ENCODE data around the gene ANXA6. TPM values are rescaled to one million over a fixed set of nuclear protein-coding genes. Genes with fewer than 3 reads are reported as not detected.
A peak's percentile ranks its signal among the peaks of the same experiment; 100 is the strongest.

The ANXA6 gene
- total RNA-seq, 1 donor from 2014 or later = 143 TPM

DNA sequence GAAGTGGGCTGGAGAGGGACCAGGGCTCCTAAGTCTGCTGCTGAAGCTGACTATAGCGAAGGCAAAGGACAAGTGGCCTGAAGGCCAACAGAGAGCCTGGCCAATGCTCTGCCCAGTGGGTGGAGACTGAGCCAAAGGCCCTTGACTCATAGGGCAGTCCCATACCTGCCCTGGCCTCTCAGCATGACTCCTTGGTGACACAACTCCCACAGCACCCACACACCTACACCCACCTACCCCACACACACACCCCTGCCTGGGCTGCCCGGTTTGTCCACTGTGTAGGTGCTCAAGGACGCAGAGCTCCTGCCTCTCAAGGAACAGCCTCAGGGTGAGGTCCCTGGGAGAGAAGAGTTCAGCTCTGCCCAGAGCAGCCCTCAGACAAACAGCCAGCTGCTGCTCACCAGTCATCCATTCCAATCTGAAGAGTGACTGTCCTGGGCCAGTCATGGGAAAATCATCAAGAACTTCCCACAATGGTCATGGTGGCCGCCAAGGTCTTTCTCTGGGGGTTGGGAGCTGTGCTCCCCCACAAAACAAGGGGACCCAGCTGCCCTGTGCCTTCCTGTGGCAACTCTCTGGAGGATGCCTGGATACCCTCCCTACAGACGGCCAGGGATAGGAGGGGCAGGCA lies 81.8 kb downstream of the ANXA6 start:
- H3K9me3 ChIP-seq = no peaks in the 10 kb centered on the region
- intact Hi-C loops (cut with DNase I) = no loop called here
- peak overlapping the region; percentile 52 for H3K27ac ChIP-seq
- peak; percentile 85 for DNase-seq
- no peak overlapping the region for H3K4me3 ChIP-seq
- H3K4me1 ChIP-seq = peaks cover 68% of the 10 kb centered on the region
- no peaks in the 10 kb centered on the region for H3K27me3 ChIP-seq
- ATAC-seq = peak; percentile 88
- H3K36me3 ChIP-seq = peaks cover 4% of the 10 kb centered on the region
- TF ChIP-seq, protein P1, sequence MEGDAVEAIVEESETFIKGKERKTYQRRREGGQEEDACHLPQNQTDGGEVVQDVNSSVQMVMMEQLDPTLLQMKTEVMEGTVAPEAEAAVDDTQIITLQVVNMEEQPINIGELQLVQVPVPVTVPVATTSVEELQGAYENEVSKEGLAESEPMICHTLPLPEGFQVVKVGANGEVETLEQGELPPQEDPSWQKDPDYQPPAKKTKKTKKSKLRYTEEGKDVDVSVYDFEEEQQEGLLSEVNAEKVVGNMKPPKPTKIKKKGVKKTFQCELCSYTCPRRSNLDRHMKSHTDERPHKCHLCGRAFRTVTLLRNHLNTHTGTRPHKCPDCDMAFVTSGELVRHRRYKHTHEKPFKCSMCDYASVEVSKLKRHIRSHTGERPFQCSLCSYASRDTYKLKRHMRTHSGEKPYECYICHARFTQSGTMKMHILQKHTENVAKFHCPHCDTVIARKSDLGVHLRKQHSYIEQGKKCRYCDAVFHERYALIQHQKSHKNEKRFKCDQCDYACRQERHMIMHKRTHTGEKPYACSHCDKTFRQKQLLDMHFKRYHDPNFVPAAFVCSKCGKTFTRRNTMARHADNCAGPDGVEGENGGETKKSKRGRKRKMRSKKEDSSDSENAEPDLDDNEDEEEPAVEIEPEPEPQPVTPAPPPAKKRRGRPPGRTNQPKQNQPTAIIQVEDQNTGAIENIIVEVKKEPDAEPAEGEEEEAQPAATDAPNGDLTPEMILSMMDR (IDR thresholded peaks at IDR 0.05) = no peak

DNA sequence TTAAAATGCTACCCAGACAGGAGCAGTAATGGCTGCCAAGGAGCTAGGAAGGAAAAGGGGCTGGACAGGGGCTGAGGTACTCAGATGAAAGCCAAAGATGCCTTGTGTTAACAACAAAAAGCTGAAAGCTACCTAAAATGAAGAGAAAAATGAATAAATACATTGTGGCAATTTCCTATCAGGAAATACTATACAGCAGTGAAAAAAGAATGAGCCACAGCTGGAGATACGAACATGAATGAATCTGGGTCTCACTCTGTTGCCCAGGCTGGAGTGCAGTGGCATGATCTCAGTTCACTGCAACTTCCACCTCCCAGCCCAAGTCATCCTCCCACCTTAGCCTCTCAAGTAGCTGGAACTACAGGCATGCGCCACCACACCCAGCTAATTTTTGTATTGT lies 83.0 kb downstream of the ANXA6 start:
- Histone ChIP-seq H3K27me3 (no peaks in the 10 kb centered on the region), H3K27ac (no peak overlapping the region), H3K36me3 (peaks cover 4% of the 10 kb centered on the region), H3K4me1 (peaks cover 73% of the 10 kb centered on the region), H3K9me3 (no peaks in the 10 kb centered on the region), H3K4me3 (no peak overlapping the region)
- DNase-seq (peak; percentile 23), ATAC-seq (no peak)
- intact Hi-C loops (cut with DNase I) = no loop called here
- TF ChIP-seq, protein P1 (IDR thresholded peaks at IDR 0.05) = no peak

DNA sequence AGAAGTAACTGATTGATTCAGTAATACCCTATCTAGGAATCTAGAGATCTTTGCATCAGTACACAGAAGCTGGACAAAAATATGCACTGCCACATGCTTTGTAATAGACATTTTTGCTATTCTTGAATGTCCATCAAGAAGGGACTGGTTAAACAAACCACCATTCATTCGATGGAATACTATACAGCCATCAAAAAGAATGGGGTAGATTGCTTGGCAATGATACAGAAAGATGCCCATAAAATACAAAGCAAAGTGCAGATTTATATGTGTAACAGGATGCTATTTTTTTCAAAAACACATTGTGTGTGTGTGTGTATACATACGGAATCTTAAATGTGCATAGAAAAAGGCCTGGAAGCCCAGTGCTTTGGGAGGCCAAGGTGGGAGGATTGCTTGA lies 84.3 kb downstream of the ANXA6 start:
- H3K4me3 ChIP-seq = no peak overlapping the region
- ATAC-seq = no peak
- H3K9me3 ChIP-seq = no peaks in the 10 kb centered on the region
- H3K36me3 ChIP-seq = no peaks in the 10 kb centered on the region
- TF ChIP-seq, protein P1 (IDR thresholded peaks at IDR 0.05) = no peak
- H3K4me1 ChIP-seq = peaks cover 73% of the 10 kb centered on the region
- H3K27me3 ChIP-seq = no peaks in the 10 kb centered on the region
- no peak overlapping the region for H3K27ac ChIP-seq
- DNase-seq = no peak
- intact Hi-C loops (cut with DNase I) = no loop called here

DNA sequence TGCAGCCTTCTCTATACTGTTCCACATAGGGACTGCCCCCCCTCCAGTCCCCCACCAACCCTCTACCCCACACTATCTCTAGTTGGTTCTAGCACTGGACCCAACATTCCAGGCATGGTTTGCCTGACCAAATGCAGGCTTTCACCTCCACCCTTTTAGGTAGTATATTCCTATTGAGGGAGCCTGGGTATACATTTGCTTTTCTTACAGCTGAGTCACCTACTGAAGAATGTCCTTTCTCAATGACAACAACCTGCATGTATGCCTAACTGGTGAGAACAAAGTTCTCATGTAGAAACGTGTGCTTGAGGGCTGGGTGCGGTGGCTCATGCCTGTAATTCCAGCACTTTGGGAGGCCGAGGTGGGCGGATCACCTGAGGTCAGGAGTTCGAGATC lies 85.0 kb downstream of the ANXA6 start:
- intact Hi-C loops (cut with DNase I) = no loop called here
- peaks cover 72% of the 10 kb centered on the region for H3K4me1 ChIP-seq
- peak; percentile 61 for ATAC-seq
- H3K4me3 ChIP-seq = no peak overlapping the region
- TF ChIP-seq, protein P1 (IDR thresholded peaks at IDR 0.05) = no peak
- no peaks in the 10 kb centered on the region for H3K27me3 ChIP-seq
- peak overlapping the region; percentile 49 for H3K27ac ChIP-seq
- H3K36me3 ChIP-seq = no peaks in the 10 kb centered on the region
- DNase-seq = peak; percentile 59
- H3K9me3 ChIP-seq = no peaks in the 10 kb centered on the region

DNA sequence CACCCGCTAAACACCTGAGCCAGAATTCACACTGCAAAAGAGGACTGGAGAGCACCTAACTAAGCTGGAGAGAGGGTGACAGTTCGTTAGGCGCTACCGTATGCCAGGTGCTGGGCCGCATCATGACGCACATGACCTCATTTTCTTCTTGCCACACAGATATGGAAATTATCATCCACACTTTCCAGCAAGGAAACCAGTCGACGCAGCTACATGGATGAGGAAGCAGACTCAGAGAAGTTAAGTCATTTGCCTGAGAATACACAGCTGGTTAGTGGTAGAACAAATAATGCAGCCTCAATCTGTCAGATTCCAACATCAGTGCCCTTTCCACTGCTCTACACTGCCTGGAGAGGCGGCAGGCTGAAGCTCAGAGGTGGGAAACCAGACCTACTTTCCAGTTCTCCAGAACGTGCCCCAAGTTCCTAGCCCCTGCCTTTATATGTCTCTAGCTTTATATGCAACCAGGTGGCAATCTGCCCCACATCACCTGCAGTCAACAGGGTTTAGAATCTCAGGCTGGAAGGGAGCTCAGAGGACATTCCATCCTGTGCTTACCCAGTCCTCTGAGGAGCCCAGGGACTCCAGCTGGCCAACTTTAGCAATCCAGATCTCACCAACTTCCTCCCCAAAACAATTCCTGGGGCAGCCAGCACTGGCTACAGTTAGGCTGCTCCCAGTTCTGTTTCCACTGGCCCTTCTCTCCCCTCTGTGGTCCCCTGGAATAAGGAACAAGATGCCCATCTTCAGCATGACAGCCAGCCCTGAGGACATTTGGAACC lies 85.5 kb downstream of the ANXA6 start:
- Histone ChIP-seq H3K9me3 (no peaks in the 10 kb centered on the region), H3K27me3 (no peaks in the 10 kb centered on the region), H3K4me3 (no peak overlapping the region), H3K36me3 (peaks cover 2% of the 10 kb centered on the region), H3K27ac (peak overlapping the region; percentile 49), H3K4me1 (peaks cover 72% of the 10 kb centered on the region)
- ATAC-seq = peak; percentile 4
- TF ChIP-seq, protein P1 (IDR thresholded peaks at IDR 0.05) = no peak
- intact Hi-C loops (cut with DNase I) = no loop called here
- DNase-seq = peak; percentile 35
